ENCODE data around the gene LDHD.

LDHD gene

DNA sequence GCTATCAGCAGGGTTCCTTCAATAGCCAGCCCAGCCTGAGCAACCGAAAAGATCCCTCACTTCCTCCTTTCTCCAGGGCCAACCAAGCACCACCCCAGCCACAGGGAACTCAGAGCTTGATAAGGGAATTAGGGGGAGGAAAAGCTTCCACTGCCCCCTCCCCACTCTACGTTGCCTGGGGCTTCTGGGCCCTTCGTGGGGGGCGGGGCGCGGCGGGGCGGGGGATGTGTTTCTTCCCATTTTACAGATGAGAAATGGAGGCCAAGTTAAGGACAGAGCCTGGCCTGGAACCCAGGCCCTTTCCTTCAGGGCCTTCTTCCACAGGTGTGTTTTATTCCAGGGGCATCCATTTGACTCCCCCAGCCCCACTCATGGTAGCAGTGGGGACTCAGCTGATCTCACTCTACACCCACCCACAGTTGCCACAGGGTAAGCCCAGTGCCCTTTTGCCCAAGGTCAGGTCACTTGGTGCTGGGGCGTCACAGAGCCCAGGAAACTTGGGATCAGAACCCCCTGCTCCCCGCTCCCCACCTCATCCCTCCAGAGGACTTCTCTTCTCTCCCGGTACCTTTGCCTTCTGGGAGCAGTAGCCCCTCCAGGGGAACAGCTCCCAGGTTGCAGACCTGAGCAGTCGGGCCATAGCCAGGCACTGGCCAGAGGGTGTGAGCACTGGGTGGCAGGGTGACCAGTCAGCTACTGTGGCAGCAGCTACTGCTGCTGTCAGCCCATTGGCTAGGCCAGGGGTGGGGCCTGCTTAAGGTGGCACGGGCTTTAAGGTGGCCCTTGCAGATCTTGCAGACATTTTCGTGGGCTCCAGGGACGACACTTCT lies at the start of gene LDHD:
TSS of gene LDHD (minus strand) at position 700 of the 830 bp plus-strand sequence. CDS start at position 640, 60 bp downstream.
- no peak for DNase-seq

DNA sequence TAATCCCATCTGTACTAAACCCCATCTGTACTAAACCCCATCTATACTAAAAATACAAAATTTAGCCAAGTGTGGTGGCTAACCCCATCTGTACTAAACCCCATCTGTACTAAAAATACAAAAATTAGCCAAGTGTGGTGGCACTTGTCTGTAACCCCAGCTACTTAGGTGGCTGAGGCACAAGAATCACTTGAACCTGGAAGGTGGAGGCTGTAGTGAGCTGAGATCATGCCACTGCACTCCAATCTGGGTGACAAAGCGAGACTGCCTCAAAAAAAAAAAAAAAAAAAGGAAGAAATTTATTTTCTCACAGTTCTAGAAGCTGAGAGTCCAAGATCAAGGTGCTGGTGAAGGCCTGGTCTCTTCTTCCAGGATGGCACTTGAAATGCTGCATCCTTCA lies 43.8 kb upstream of the LDHD start:
- no peak for DNase-seq

DNA sequence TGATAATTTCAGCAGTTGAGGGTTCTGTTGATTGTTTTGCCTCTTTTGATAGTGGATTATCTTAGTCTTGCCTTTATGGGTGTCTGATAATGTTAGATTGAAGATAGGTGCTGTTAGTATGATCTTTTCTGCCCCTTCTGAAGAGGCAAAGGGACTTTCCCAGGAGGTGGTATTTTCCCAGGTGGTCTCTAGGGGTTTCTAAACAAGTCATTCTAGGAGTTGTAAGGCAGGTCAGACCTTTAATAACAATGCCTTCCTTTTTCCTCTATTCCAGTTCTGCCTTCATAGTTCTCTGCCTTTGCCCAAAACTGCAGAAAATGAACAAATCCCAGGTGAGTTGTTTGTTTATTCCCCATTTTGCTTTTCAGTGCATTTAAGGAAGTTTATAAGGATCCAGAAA lies 36.1 kb upstream of the LDHD start:
- no peak for DNase-seq

DNA sequence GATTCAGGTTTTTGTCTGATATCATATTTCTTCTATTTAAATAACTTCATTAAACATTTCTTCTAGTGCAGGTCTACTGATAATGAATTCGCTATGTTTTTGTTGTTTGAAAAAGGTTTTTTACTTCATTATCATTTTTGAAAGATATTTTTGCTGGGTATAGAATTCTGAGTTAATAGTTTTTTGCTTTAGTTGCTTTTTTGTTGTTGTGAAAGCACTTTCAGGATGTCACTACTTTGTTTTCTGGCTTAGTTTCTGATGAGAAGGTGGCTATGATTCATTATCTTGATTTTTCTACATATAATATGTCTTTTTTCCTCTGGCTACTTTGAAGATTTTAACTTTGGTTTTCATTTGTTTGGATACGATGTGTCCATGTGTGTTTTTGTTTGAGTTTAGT lies 35.2 kb upstream of the LDHD start:
- no peak for DNase-seq

DNA sequence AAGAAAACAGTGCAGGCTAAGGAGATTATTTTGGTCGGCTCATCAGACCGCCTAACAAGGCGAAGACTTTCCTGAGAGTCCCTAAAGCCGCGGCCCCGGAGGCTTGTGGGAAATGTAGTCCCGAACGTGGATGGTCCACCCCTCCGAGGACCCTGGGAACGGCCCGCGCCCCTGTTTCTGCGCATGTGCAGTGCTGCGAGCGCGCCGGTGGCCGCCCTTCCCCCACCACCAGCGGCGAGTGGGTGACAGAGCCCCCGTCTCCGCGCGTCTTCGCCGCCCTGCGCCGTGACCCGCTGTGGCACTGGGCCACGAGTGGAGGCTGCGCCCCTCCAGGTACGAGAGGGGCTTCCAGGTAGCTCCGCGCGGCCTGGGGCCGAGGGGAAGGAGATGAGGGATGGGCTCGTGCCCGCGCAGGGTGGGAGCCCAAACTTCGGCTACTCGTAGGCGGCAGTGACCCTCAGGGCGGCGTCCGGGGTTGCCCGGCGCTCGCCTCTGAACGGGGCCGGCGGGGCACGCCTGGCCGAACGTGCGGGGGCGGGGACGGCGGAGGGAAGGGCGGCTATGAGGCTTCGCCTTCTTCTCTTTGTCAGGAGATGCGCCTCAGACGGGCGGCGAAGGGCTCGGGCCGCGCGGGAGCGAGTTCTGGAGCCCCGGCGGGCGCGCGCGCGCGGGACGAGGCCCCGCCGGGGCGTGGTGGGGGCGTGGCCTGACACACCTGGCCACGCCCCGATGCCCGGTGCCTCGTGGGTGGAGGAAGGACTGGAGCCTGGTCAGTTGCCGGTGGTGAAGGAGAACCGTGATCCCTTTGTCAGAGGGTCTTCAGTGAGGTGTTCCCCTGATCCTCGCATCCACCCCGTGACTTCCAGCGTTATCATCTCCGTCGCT lies 32.0 kb upstream of the LDHD start, which contains the start of gene ZFP1:
TSS of gene ZFP1 (plus strand) at position 214 of the 885 bp plus-strand sequence. CDS start 4,428 bp downstream, outside the sequence.
- peak; percentile 84 for DNase-seq

DNA sequence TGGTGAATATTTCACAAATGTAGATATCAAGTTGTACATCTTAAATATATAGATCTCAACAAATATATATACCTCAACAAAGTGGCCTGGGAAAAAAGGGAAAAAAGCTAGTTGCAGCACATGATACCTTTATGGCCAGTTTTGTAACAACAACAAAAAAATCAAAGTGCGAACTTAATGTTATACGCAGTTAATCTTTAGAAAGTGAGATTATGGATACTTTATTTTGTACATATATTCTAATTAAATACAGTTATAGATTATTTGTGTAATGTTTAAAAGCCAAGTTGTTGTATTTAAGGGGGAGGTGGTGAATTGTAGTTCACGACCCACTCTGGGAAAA lies 31.4 kb upstream of the LDHD start:
- DNase-seq = no peak

DNA sequence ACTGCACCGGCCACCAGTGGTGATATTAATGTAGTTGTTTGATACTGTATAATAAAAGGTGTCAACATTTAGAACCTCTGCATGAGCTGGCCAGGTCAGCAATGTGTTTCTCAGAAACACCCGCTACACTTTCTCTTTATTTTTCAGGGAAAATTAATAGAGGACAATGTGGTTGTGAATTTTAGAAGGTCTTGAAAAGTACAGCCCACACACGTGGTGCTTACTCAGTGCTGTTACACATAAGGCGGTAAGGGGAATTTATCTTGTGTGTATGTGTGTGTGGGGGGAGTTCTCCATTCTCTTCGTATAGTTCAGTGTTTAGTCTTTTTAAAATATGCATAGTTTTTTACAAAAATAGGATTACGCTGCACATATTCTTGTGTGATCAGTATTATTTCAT lies 27.4 kb upstream of the LDHD start:
- no peak for DNase-seq

DNA sequence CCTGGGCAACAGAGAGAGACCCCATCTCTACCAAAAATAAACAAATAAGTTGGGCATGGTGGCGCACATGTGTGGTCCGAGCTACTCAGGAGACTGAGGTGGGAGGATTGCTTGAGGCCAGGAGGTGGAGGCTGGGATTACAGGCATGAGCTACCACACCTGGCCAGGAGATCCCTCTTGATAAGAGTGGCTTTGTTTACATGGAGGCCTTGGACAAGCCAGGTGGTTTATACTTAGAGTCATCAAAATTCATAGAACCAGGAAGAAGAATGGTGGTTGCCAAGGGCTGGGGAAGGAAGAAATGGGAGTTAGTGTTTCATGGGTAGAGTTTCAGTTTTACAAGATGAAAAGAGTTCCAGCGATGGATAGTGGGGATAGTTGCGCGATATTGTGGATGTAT lies 22.9 kb upstream of the LDHD start:
- DNase-seq = no peak

DNA sequence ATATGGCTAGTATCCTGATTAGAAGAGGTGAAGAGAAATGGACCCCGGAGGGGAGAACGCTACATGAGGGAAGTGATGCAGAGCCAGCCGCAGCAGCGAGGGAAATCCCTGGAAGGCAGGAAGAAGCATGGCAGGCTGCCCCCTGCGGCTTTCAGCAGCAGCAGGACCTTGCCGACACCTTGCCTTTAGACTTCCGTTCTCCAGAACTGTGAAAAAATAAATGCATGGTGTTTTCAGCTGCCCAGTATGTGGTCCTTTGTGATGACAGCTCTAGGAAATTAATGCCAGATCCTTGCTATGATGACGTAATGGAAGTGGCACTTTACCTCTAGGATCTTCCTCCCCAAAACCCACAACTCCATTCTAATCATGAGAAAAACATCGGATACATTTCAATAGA lies 22.1 kb upstream of the LDHD start:
- no peak for DNase-seq

DNA sequence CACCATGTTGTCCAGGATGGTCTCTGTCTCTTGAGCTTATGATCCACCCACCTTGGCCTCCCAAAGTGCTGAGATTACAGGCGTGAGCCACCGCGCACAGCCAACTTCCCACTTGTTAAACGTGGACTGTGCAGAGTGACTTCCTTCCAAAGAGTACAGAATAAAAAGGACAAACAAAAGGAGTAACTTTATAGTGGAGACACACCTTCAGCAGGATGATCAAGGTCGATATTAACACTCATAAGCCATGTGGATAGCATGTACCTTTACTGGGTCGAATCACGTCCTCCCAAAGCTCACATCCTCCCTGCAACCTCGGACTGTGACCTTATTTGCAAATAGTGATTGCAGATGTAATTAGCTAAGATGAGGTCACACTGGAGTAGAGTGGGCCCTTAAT lies 21.7 kb upstream of the LDHD start:
- DNase-seq = no peak

DNA sequence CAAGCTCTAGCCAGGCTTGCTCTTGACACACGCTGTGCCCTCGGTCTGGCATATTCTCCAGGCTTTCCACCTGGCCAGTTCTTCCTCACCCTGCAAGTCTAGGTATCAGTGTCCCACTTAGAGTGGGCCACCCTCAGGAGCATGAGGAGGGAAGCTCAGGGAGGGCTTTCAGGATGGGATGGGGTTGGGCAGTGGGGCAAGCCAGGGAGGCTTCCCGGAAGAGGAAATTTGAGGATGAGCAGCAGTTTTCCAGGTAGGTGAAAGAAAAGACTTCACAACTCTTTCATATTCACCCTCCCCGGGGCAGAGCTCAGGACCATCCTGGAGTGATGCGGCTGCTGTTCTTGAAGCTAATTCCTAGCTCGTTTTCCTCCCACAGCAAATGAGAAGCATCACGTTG lies 14.5 kb upstream of the LDHD start:
- DNase-seq = no peak

DNA sequence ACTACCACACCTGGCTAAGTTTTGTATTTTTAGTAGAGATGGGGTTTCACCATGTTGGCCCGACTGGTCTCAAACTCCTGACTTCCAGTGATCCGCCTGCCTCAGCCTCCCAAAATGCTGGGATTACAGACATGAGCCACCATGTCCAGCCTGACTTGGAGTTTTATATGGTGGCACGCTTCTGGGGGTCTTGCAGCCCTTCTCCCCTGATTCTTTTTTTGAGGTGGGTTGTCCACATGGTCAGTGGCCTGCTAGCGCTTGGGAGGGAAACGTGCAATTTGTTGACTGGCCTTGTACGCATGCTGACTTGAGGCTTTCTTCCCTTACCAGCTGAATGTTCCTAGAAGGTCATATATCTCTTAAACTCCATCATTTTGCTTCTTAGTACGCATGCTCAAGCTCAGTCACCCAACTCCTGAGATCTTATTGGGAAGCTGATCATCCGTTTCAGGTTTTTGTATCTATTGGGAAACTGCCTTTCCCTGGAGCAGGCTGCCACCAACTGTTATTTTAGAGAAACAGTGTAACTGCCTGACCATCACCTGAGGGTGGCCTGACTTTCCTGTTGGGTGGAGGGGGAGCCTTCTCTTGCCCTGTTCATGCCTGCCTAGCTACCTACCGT lies 13.7 kb upstream of the LDHD start:
- DNase-seq = peak; percentile 6

DNA sequence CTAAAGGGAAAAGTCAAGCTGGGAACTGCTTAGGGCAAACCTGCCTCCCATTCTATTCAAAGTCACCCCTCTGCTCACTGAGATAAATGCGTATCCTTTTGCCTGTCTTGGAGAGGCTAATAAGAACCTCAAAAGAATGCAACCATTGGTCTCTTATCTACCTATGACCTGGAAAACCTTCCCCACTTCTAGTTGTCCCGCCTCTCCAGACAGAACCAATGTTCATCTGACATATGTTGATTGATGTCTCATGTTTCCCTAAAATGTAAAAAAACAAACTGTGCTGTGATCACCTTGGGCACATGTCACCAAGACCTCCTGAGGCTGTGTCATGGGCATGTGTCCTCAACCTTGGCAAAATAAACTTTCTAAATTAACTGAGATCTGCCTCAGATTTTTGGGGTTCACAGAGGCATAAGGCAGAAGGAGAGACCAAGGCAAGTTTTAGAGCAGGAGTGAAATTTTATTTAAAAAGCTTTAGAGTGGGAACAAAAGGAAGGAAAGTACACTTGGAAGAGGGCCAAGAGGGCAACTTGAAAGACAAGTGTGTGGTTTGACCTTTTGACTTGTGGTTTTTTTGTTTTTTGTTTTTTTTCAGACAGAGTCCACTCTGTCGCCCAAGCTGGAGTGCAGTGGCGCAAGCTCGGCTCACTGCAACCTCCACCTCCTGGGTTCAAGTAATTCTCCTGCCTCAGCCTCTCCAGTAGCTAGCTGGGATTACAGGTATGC lies 13.0 kb upstream of the LDHD start:
- DNase-seq = peak; percentile 8

DNA sequence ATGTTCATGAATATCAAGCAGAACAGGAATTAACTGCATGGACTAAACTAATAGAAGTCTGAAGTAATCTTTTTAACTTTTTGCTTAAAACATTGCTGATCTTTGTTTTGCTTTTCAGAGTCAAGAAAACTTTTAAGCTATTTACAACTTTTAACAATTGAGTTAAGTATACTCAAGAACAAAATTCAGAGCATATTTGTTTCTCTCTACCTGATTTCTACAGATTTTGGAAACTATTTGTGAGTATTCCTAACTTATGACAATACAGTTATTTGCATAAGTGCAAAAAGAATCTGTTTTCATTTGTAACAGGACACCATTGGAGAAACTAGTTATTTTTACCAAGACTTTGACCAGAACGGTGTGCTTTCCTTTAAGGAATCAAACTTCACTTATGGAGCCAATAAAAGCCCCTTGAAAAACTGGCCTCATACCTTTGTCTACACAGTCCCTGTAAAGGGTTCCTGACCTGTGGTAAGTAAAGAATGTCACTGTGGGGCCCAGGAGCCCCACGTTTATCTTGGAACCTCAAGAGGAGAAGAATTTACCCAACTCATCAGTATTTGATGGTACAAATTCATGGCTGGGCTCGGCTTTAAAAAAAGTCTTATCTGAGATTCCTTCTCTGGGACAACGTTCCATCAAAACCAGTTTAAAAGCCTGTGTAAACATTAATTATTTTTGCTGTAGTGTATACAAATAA lies 11.3 kb upstream of the LDHD start:
- DNase-seq = no peak

DNA sequence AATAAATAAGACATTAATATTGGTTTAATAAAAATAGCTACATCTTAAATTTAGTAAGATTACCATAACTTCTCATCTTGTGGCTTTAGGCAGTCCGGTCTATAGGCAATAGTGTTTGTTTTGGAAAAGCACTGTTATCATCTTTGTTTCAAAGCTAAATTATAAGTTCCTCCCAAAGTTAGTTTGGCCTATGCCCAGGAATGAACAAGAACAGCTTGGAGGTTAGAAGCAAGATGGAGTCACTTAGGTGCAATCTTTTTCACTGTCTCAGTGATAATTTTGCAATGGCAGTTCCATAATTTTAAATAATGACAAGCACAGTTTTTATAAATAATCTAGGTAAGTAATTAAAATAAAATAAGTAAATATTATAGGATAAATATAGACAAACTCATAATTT lies 6.0 kb upstream of the LDHD start:
- no peak for DNase-seq

DNA sequence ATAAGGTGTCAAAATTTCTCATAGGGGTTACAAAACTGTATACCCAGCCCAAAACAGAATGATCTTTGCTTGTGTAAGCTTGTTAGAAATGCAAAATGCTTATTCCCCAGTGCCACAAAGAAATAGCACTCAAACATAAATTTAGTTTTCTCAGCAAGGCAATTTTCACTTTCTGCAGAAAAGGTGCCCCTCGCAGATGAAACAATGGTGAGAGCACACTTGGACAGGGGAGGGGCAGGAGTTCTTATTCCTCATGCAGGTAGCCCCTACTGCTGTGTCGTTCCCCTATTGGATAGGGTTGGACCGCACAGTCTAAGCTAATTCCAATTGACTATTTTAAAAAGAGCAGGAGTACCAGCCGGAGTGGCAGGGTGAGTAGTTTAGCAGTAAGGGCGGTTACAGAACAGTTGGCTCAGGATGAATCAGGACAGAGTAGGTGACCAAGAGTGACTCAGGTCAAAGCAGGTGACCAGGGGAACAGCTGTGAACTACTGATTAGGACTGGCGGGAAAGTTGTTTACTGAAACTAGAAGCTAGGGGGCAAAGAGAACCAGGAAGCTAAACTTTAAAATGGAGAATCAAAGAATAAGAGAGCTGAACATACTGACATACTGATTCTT lies 5.5 kb upstream of the LDHD start:
- DNase-seq = no peak

DNA sequence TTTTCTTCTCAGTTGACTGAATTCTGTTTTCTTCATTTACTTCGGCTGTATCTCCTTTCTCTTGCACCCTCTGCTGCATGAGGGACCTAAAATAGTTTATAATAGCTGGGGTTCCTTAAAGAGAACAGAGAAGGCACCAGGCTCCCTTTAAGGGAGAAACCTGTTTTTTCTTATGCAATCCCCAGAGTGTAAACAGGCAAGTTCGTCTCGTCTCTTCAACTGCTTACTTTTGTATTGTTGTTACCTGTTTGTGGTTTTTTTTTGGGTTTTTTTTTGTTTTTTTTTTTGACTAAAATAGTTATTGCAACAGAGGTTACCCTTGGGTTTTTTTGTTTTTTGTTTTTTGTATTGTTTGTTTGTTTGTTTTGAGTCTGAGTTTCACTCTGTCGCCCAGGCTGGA lies 3.7 kb upstream of the LDHD start:
- DNase-seq = no peak

DNA sequence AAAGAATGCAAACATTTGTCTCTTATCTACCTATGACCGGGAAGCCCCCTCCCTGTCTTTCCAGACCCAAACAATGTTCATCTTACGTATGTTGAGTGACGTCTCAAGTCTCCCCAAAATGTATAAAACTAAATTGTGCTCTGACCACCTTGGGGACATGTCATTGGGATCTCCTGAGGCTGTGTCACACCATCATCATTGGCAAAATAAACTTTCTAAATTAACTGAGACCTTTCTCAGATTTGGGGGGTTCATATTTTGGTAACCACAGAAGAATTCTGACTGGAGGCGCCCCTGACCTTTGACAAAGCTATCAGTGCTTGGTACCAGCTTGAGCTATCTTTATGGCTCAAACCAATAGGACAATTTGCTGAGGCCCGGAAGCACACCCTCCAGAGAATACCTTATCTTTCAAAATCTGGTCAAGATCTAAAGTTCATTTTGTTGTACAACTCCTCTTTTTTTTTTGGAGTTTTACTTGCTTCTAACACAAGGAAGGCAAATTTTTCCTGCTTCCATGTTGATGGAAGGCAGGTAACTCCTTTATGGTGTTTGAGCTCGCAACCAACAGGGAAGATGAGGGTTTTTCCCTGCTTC lies 2.5 kb upstream of the LDHD start:
- no peak for DNase-seq

DNA sequence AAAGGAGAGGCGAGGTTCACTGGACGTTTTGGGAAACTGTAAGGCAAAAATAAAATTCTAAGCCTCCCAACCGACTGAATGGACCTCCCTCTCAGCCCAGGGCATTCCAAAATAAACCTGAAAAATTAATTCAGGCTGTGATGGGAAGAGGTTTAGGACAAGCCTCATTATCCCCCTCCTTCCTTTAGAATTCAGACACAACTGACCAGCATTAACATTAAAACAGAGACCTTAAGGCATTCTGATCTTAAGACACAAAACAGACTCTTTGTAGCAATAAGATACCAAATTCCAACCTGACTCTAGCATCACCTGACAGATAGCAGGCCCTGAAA lies 298 bp upstream of the LDHD start:
- no peak for DNase-seq

DNA sequence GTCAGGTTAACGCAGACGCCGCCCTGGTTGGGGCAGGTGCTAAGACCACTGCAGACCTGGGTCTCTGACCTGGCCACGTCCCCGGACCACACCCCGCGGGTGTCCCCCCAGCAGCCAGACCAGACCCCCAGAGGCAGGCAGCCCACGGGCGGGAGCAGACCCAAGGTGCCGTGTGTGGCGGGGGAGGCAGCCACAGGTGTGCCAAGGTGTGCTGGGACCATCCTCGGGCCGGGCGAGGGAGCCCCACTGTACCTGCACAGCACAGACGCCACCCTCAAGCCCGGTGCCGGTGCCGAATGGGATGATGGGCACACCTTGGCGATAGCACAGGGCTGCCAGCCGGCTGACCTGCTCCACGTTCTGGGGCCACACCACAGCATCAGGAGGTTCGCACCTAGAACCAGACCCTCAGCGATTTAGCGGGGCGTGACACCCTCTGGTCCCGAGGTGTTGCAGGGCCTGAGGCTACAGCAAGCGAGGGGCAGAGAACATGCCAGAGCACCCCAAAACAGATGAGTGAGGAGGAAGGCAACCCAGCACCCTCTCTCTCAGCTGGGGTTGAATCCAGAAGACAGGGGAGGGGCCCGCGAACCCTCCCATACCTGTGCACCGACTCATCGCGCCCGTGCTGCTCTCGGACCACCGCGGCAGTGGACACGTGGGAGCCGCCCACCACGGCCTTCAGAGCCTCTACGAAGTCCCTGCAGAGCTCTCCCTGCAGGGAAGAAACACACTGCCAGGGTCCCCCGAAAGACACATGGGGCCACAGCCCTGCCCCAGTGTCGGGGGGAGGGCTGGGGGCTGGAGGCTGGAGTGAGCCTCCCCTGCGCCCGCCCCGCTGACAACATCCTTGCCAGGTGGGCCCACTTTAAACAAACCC lies 1.4 kb downstream of the LDHD start:
- DNase-seq = no peak
